EH (cell line): ENCODE results near the gene GSC2.

Experiments used
- DNase-seq: peaks from one replicate; pipeline ENCODE4 v3.0.0-alpha.2; 2015; ENCODE audit warnings: low read depth

GSC2 gene

DNA sequence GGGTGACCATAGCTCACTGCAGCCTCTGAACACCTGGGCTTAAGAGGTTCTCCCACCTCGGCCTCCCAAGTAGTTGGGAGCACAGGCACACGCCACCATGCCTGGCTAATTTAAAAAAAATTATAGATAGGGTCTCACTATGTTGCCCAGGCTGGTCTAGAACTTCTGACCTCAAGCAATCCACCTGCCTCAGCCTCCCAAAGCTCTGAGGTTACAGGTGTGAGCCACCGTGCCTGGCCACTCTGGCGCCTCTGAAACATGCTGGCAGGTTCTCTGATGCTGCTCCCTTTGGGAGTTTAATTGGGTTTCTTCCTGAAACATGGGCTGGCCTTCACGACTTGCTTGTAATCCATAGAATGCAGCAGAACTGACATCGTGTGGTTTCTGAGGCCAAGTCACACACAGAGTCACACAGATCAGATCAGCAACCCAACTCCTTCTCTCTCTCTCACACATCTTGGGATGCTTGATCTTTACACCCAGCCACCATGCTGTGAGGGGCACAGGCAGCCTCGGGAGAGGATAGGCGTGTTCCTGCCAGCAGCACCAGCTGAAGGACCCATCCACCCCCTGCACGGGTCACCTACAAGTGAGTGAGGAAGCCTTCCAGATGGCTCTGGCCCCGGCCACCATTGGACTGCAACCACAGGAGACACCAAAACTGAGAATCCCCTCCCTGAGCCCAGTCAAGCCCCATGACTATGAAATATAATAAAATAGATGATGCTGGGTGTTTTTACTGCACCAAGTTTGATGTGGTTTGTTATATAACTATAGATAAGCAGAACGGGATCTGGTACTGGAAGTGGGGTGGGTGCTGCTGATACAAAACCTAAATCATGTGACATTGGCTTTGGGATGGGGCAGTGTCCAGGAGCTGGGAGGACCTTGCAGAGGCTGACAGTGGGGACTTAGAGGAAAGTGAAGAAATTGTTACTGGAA, 3.1 kb upstream of the GSC2 start:
- DNase-seq: no peak

DNA sequence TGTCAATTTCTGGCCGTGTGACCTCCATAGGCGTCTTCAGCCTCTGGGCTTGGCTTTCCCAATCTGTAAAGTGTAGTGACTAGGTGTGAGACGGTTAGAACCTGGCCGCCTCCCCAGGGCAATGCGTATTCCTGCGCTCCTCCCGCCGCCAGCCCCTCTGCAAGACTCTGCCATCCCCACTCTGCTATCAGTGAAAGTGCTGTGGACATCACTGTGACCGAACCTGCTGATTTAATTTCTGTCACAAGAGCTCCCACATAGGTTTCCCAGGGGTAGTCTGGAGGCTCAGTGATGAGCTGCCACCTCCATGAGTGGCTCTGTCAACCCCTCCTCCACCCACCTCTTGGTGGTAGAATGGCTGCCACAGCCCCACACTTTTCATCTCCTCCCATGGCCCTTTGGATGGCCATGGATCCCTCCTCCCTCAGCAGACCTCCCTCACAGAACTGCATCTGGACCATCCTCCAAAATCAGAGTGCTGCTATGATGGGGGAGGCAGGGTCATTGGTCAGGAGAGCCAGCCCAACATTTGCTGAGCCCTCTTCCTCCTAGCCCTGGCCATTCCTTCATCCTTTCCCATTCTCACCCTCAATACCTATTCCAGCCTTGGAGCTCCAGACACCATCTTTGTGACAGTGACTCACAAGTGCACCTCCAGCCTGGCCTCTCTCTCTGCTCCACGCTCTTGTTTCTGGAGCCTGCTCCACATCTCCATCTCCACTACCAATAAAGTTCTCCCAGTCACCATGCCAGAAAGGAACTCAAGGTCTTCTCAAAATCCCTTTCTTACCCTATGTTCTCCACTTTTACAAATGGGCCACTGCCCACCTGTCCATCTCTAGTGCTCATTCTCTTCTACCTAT, 1.5 kb upstream of the GSC2 start:
- no peak for DNase-seq

DNA sequence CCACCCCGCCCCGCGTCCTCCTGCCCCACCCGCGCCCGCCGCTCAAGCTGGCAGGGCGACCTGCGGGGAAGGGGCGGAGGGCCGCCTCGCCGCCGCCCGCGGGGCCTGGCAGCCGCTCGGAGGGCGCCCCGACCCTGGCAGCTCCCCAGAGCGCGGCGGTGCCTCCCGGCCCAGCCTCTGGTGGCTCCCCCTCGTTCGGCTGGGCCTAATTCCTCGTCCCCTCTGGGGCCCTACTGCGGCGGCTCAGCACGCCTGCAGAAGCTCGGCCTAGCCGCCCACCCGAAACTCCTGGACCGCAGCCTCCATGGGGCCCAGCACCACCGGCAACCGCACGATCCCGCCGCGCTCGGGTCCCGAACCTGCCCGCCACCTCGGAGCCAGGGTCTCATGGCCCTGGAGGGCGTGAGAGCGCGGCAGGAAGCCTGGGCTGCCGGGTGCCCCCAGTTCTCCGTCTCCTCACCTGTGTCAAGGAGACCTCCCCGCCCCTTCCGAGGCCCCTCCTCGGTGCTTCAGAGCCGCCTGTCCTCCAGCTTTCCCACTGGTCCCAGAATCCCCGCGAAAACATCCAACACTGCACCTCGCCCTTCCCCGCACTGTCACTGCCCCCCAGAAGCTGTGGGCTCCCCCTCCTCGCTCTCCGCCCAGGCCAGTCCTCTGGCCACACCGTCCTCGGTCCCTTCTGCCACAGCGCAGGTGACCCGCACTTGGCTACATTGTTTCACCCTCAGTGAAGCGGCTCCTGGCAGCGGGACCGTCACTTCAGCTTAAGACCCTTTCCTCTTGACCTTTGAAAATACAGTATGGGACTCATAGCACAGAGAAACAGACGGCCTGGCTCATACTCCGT, 613 bp upstream of the GSC2 start:
- no peak for DNase-seq

DNA sequence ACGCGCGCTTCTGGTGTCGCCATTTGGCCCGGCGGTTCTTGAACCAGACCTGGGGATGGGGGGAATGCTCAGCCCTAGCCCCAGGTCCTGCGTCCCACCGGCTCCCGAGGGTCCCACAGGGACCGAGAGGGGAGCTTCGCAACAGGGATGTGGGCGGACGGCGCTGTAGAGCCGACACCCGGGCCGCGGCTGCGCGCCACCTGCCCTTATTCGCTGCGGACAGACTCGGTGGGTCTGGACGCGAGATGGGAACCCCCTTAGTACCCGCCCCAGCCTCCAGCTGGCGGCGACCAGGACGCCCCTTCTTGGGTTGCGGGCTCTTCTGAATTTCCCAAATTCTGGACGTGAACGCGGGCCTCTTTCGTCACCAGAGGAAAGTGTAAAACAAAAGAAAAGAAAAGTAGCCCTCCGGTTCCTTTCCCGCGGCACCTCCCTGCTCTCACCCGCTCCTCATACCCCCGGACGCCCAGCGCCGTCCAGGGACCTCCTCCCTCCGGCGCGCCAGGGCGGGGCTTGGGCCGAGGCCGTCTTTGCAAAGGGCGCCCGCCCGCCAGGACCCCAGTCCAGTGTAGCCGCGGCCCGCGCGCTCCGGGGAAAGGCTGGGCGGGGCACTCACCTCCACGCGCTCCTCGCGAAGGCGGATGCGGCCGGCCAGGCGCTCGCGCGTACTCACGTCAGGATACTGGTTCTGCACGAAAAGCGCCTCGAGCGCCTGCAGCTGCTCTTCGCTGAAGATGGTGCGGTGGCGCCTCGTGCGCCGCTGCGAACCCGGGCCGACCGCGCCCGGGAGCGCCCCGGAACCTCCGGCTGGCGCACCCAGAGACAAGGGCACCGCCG, 827 bp downstream of the GSC2 start:
- DNase-seq: peak; percentile 14

DNA sequence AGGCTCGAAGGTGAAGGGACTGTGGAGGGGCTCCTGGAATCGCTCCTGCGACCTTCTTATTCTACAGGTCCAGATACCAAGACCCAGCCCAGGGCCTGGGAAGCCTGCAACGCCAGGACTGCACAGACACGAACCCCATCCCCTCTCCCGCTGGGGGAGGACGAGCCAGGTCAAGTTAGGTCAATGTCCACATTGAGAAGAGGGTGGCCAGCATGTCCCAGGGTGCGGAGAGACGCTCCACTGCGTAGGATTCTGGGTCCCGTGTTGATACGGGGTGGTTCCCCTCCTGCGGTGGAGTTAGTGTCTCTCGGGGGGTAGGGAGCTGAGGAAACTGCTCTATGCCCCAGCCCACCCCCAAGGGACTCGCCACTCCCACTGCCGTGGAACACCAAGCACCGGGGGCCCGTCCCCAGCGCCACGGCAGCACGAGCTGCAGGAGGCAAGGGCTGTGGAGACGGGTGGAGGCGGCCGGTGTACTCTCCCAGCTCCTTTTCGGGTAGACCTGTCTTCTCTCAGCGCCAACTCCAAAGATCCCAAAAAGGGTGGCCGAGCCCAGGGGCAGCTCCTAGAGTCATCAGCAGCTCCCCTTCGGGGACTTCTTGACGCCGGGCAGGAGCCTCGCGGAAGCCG, 1.6 kb downstream of the GSC2 start:
- DNase-seq: no peak

- DNase-seq: no peak
These were observed 2.8 kb downstream of the GSC2 start for GRCh38 chr22:19147195-19147780.

DNA sequence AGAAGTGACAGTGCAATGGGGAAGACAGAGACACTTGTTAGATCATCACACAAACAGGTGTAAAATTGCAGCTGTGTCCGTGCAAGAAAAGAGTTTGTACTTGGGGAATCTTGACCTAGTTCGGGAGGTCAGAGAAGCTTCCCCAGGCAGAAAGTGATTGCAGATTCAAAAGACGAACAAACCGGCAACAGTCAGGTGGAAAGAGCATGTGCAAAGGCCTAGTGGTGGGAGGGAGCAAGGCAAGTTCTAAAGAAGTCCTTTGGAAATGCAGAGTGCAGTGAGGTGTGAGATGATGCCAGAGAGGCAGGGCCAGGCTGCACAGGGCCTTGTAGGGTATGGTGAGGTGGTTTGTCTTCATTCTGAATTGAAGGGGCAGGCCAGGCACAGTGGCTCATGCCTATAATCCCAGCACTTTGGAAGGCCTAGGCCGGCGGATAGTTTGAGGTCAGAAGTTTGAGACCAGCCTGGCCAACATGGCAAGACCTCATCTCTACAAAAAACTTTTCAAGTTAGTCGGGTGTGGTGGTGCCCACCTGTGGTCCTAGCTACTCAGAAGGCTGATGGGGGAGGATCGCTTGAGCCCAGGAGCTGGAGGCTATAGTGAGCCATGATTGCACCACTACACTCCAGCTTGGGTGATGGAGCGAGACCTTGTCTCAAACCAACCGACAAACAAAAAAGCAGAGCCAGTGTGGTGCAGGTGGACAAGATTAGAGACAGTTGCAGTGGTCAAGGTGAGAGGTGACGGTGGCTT, 3.7 kb downstream of the GSC2 start:
- no peak for DNase-seq

DNA sequence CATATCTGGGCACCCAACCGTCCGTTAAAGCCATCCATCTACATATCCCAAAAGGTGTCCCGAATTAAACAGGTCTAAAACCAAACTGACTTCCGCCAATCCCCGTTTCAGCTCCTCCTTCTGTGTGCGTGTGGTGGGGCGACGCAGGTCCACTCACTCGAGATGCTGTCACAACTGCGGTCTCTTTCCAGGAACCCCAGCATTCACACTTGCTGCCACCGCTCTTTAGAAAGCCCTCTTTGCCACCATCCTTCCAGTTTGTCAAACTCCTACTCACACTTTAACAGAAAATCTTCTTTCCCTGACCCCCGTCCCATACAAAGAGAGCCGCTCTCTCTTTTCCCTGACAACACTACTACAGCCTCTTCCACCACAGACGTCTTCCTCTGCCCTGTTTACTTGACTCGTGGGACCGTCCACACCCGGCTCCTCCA, 6.1 kb downstream of the GSC2 start:
- DNase-seq: peak; percentile 34

- DNase-seq: no peak
These were observed 6.9 kb downstream of the GSC2 start for GRCh38 chr22:19143212-19143611.

- DNase-seq: no peak
These were observed 7.7 kb downstream of the GSC2 start for GRCh38 chr22:19142394-19142793.

DNA sequence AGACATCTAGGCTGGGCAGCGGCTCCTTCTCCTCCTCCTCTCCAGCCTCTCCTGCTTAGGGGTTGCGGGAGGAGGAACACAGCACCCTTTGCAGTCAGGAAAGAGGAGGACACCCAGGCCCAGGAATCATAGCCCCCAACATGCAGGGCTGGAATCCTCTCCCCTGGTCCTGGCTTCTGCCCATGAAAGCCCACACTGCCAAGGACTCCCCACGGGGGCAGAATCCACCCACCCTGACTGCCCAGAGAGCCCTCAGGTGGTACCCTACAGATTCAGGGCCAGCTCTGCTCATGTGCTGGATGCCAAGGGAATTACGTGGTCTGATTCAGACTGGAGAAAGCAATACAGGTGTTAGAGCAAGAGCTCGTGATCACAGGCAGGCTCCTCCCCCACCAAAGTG, 10.1 kb downstream of the GSC2 start:
- DNase-seq: no peak

GRCh38 chr22:19139001-19139356, 11.1 kb downstream of the GSC2 start:
- DNase-seq: no peak

DNA sequence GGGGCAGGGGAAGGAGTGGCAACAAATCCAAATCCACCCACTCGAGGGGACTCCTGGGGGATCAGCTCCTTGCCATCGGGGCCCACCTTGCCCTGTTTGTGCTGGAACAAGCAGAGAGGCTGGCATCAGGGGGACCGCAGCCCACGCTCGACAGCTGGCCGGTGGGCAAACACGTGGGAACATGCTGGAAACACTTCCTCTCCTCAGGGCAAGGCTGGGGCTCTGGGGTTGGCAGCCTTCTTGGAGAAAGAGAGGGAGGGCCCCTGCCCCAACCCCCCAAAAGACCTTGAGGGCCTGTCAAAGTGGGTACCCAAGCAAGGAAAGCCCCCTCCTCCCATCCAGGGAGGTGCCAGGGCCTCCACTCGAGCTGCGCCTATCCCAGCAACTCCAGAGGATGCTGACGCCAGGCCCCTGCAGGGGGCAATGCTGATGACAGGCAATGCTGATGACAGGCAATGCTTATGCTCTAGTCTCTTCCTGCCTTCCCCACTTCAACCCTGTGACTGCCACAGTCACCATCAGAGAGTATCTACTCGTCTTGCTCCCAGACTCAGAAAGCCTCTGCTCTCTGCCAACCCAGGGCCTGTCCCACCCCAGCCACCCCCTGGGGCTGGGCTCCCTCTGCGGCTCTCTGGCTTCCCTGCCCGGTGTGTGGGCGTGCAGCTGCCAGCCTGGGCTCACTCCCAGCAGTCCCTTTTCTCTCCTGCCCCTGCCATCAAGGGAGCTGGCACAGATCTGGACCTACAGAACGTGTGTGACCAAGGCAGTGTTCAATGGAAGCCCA, 11.7 kb downstream of the GSC2 start:
- no peak for DNase-seq

GRCh38 chr22:19137384-19138216, 12.5 kb downstream of the GSC2 start:
- DNase-seq: no peak

DNA sequence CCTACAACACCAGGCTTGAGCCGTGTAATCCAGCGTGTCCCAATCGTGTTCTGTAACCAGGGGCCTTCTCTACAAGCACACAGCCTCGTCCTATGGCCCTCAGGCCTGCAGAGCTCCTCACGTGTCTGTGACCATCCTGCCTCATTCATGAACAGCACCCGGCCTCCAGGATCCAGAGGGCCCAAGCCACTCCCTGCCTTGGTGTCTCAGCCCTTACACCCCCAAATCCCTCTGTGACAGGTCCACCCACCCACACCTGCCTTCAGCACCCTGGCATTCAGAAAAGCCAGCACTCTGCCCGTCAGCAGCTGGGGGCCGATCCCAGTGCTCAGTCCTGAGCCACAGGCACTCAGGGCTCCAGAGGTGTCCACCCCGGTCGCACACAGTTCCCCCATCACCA, 13.2 kb downstream of the GSC2 start:
- no peak for DNase-seq

- DNase-seq: no peak
These were observed 15.2 kb downstream of the GSC2 start for GRCh38 chr22:19134874-19135273.

- no peak for DNase-seq
These were observed 15.8 kb downstream of the GSC2 start for GRCh38 chr22:19134176-19134831.
